Neural progenitor cell (in vitro differentiated cells): ENCODE measurements around the gene DCHS1. TPM values are rescaled to one million over a fixed set of nuclear protein-coding genes. Genes with fewer than 3 reads are reported as not detected.

Source experiments
- DNase-seq: peaks from one replicate; pipeline ENCODE4 v3.0.0-alpha.2; 2016; ENCODE audit warnings: low spot score
- H2AFZ ChIP-seq: fragments of 200-600 bp; sonication (generic); replicated peaks from 2 replicates; pipeline ENCODE4 v1.6.1; 2016; ENCODE audit warnings: antibody characterized with exemption
- H3F3A ChIP-seq: fragments of 200-600 bp; sonication (generic); 2 replicates; pipeline ENCODE4 v1.6.1; 2016; ENCODE audit warnings: antibody characterized with exemption, low read depth
- H3K27ac ChIP-seq: fragments of 200-600 bp; sonication (generic); 2 replicates; pipeline ENCODE4 v1.5.1; 2016; ENCODE audit warnings: mild to moderate bottlenecking
- H3K27me3 ChIP-seq: fragments of 200-600 bp; sonication (generic); 2 replicates; pipeline ENCODE4 v1.6.1; 2016; ENCODE audit warnings: mild to moderate bottlenecking, moderate library complexity
- H3K36me3 ChIP-seq: fragments of 200-600 bp; sonication (generic); 2 replicates; pipeline ENCODE4 v1.5.1; 2016
- H3K4me1 ChIP-seq: fragments of 200-600 bp; sonication (generic); 2 replicates; pipeline ENCODE4 v1.6.1; 2016; ENCODE audit warnings: mixed run types
- H3K4me2 ChIP-seq: fragments of 200-600 bp; sonication (generic); 2 replicates; pipeline ENCODE4 v1.6.1; 2016
- H3K4me3 ChIP-seq: fragments of 200-600 bp; sonication (generic); 2 replicates; pipeline ENCODE4 v1.5.1; 2016
- H3K79me2 ChIP-seq: fragments of 200-600 bp; sonication (generic); 2 replicates; pipeline ENCODE4 v1.6.1; 2016; ENCODE audit warnings: low read depth
- H3K9ac ChIP-seq: fragments of 200-600 bp; sonication (generic); 2 replicates; pipeline ENCODE4 v1.6.1; 2016
- H3K9me3 ChIP-seq: fragments of 200-600 bp; sonication (generic); 2 replicates; pipeline ENCODE4 v1.5.1; 2016; ENCODE audit warnings: low read depth
- H4K20me1 ChIP-seq: fragments of 200-600 bp; sonication (generic); 2 replicates; pipeline ENCODE4 v1.6.1; 2016; ENCODE audit warnings: low read depth
- H3K27ac Mint-ChIP-seq: 3 replicates; pipeline ENCODE4 v1.8.0; 2021; ENCODE audit warnings: mixed read lengths
- H3K27me3 Mint-ChIP-seq: 2 replicates; pipeline ENCODE4 v1.8.0; 2022; ENCODE audit warnings: low read depth, mild to moderate bottlenecking, inconsistent platforms, moderate library complexity, mixed read lengths; ENCODE audit not compliant: insufficient read depth
- H3K36me3 Mint-ChIP-seq: 3 replicates; pipeline ENCODE4 v1.8.0; 2021; ENCODE audit warnings: mixed read lengths
- H3K4me1 Mint-ChIP-seq: 3 replicates; pipeline ENCODE4 v1.8.0; 2021; ENCODE audit warnings: mixed read lengths
- H3K4me3 Mint-ChIP-seq: 3 replicates; pipeline ENCODE4 v1.8.0; 2021; ENCODE audit warnings: mild to moderate bottlenecking, moderate library complexity, mixed read lengths
- H3K9me3 Mint-ChIP-seq: 3 replicates; pipeline ENCODE4 v1.8.0; 2020; ENCODE audit warnings: mixed read lengths
- EZH2 ChIP-seq: fragments of 200-600 bp; sonication (generic); IDR thresholded peaks from 2 replicates; pipeline ENCODE4 v1.6.1; 2017; ENCODE audit warnings: antibody characterized with exemption, mild to moderate bottlenecking, moderate library complexity
- EZH2phosphoT487 ChIP-seq: fragments of 200-600 bp; sonication (generic); IDR thresholded peaks from 2 replicates; pipeline ENCODE4 v1.6.1; 2017; ENCODE audit warnings: antibody characterized with exemption
- total RNA-seq: library from RNA; depleted of rRNA; stranded (reverse); fragments of >200 nt; gene quantifications from 2 replicates; pipeline ENCODE4 v1.2.3, GENCODE V29; 2015; ENCODE audit warnings: low replicate concordance
- TF ChIP-seq, protein P1 (sequence below): fragments of 200-600 bp; sonication (generic); IDR thresholded peaks from 2 replicates; pipeline ENCODE4 v1.5.1; 2017; ENCODE audit warnings: antibody characterized with exemption, mild to moderate bottlenecking

Gene DCHS1
- total RNA-seq, 1 donor from 2014 or later, result 4.5 TPM

DNA sequence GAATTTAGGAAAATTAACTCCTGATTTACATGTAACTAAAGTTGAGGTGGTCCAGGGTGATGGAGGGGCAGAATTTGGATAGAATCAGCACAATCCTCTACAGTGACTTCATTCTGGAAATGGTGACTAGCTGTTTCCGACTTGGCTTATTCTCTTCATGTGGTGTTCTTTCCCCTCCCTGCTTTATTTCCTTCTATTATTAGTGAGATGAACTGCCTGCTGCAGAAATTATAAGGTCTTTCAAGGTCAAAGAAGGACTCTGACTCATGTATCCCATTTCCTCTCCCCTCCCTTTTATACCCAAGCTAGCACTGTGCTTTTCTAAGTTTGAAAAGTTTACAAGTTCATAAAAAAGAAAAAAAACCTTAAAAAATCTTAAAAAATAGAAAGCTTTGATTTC is 39.8 kb upstream of the DCHS1 start:
- Mint-ChIP-seq H3K27me3 (peaks cover 3% of the 10 kb centered on the region), H3K4me1 (no peaks in the 10 kb centered on the region), H3K4me3 (no peak overlapping the region), H3K27ac (no peak overlapping the region), H3K9me3 (no peaks in the 10 kb centered on the region), H3K36me3 (no peaks in the 10 kb centered on the region)
- no peak overlapping the region for H2AFZ ChIP-seq
- no peaks in the 10 kb centered on the region for H3K27me3 ChIP-seq
- H3K79me2 ChIP-seq, result no peaks in the 10 kb centered on the region
- H3K36me3 ChIP-seq, result no peaks in the 10 kb centered on the region
- no peak overlapping the region for H3K27ac ChIP-seq
- H4K20me1 ChIP-seq, result no peaks in the 10 kb centered on the region
- no peaks in the 10 kb centered on the region for H3K9me3 ChIP-seq
- H3K4me1 ChIP-seq, result no peaks in the 10 kb centered on the region
- no peak overlapping the region for H3K4me3 ChIP-seq
- H3F3A ChIP-seq, result no peaks in the 10 kb centered on the region
- DNase-seq, result no peak
- TF ChIP-seq EZH2, result no peak
- no peak for TF ChIP-seq EZH2phosphoT487
- TF ChIP-seq, protein P1, sequence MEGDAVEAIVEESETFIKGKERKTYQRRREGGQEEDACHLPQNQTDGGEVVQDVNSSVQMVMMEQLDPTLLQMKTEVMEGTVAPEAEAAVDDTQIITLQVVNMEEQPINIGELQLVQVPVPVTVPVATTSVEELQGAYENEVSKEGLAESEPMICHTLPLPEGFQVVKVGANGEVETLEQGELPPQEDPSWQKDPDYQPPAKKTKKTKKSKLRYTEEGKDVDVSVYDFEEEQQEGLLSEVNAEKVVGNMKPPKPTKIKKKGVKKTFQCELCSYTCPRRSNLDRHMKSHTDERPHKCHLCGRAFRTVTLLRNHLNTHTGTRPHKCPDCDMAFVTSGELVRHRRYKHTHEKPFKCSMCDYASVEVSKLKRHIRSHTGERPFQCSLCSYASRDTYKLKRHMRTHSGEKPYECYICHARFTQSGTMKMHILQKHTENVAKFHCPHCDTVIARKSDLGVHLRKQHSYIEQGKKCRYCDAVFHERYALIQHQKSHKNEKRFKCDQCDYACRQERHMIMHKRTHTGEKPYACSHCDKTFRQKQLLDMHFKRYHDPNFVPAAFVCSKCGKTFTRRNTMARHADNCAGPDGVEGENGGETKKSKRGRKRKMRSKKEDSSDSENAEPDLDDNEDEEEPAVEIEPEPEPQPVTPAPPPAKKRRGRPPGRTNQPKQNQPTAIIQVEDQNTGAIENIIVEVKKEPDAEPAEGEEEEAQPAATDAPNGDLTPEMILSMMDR, result no peak
- no peak overlapping the region for H3K9ac ChIP-seq
- H3K4me2 ChIP-seq, result no peak overlapping the region

GRCh38 chr11:6694229-6694535 is 38.6 kb upstream of the DCHS1 start:
- Histone ChIP-seq H3K79me2 (no peaks in the 10 kb centered on the region), H3K4me3 (no peak overlapping the region), H3K4me2 (no peak overlapping the region), H3K27ac (no peak overlapping the region), H3K9me3 (no peaks in the 10 kb centered on the region), H3K36me3 (no peaks in the 10 kb centered on the region), H4K20me1 (no peaks in the 10 kb centered on the region), H3K4me1 (no peaks in the 10 kb centered on the region), H2AFZ (no peak overlapping the region), H3F3A (no peaks in the 10 kb centered on the region), H3K9ac (no peak overlapping the region), H3K27me3 (no peaks in the 10 kb centered on the region)
- Mint-ChIP-seq H3K27ac (no peak overlapping the region), H3K36me3 (no peaks in the 10 kb centered on the region), H3K4me1 (no peaks in the 10 kb centered on the region), H3K9me3 (peaks cover 4% of the 10 kb centered on the region), H3K27me3 (peaks cover 6% of the 10 kb centered on the region), H3K4me3 (no peak overlapping the region)
- DNase-seq, result no peak
- TF ChIP-seq EZH2phosphoT487 (no peak), EZH2 (no peak)
- TF ChIP-seq, protein P1, result no peak

DNA sequence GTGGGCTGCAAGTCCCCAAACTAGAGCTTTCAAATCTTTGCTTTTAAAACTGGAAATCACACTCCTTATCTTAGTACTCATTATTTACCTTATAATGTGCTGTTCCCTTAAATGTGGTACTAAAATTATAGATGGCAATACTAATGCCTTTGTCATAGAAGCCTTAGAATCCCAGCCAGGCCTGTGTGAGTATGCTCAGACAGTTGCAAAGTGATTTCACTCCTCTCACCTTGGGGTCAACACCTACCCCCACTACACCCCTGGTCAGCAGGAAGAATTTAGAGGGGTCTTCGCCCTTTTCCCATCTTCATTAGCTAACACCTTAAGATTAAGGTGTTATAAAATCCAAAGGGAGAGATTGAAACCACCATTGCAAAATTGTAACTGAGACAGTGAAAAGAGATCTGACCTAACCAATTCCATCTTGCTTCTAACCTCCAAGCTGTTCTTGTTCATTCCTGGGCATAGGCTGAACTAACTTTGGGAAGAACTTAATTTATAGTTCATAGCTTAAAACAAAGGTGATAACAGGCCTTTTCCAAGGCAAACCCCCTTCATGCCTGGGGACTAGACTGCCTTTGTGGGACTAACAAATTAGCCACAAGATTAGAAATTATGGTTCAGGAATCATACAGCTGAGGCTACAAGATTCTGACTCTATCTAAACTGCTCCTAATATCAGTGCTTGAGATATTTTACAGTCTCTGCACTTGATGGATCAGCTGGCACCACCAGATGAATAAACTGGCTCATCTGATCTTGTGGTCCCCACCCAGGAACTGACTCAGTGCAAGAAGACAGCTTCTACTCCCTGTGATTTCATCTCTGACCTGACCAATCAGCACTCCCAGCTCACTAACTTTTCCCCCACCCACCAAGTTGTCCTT is 38.0 kb upstream of the DCHS1 start:
- no peak overlapping the region for H2AFZ ChIP-seq
- no peaks in the 10 kb centered on the region for H3K9me3 ChIP-seq
- H3K4me3 ChIP-seq, result no peak overlapping the region
- Mint-ChIP-seq H3K27ac (no peak overlapping the region), H3K4me1 (no peaks in the 10 kb centered on the region), H3K4me3 (no peak overlapping the region), H3K36me3 (no peaks in the 10 kb centered on the region), H3K27me3 (peaks cover 6% of the 10 kb centered on the region), H3K9me3 (peaks cover 7% of the 10 kb centered on the region)
- no peaks in the 10 kb centered on the region for H4K20me1 ChIP-seq
- H3K27ac ChIP-seq, result no peak overlapping the region
- H3F3A ChIP-seq, result no peaks in the 10 kb centered on the region
- no peaks in the 10 kb centered on the region for H3K27me3 ChIP-seq
- TF ChIP-seq EZH2phosphoT487 (no peak), EZH2 (no peak)
- TF ChIP-seq, protein P1, result no peak
- H3K36me3 ChIP-seq, result no peaks in the 10 kb centered on the region
- DNase-seq, result no peak
- H3K79me2 ChIP-seq, result no peaks in the 10 kb centered on the region
- H3K9ac ChIP-seq, result no peak overlapping the region
- no peak overlapping the region for H3K4me2 ChIP-seq
- no peaks in the 10 kb centered on the region for H3K4me1 ChIP-seq
